HG02938 (cell line): ENCODE measurements around the gene AMBP.
"Not testable (repeated sequence)": the region's sequence is repeated elsewhere in the genome, so short reads cannot be mapped to it uniquely, and the experiment has no call there.

Experiments
- ATAC-seq: cut with Tn5 transposase; IDR thresholded peaks from one replicate; pipeline ENCODE4 v1.9.1; 2021; ENCODE audit warnings: mild to moderate bottlenecking, moderate library complexity; ENCODE audit not compliant: unreplicated experiment

AMBP gene

GRCh38 chr9:114092336-114092735 is 14.2 kb upstream of the AMBP start:
- ATAC-seq: no peak

DNA sequence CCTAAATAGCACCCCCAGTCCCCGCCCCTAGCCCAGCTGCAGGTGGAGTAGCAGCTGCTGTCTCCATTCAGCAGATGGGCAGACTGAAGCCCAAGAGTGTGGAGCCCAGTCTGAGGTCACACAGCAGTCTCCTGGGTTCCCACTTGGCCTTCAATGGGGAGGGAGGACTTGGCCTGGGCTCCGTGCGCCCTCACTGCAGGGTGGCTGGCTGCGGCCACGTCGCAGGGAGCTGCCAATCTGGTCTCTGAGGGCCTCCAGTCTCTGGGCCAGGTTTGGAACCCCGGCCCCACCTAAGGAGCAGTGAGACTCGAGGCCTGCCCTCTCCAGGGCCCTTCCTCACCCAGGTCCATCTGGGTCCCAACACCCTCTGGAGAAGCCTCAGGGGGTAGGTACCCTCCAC is 13.6 kb upstream of the AMBP start:
- ATAC-seq: no peak

GRCh38 chr9:114090798-114091197 is 12.7 kb upstream of the AMBP start:
- ATAC-seq: no peak

DNA sequence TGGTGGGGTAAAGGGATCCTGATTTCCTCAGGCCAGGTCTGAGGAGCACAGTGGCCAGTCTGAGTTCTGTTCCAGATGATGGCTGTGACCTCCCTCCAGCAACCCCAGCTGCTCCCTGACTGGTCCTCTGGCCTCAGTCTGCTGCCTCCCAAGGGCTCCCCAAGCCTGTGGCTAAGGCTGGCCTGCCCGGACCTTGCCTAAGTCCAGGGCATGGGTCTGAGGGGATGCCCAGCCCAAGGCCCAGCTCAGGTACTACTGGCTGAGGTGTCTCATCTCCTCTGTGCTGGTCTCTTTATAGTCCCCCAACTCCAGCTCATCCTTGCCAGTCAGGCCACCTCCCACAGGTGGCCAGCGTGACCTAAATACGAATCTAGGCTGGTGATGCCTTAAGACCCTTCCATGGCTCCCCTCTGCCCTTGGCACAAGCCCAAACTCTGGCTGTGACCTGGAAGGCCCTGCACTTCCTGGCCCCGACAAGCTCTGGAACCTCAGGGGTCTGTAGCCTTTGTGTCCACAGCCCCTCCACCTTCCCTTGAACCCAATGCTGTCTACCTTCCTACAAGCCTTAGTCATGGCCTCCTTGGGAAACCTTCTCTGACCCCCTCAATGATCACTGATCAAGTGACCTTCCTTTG is 11.2 kb upstream of the AMBP start:
- no peak for ATAC-seq

DNA sequence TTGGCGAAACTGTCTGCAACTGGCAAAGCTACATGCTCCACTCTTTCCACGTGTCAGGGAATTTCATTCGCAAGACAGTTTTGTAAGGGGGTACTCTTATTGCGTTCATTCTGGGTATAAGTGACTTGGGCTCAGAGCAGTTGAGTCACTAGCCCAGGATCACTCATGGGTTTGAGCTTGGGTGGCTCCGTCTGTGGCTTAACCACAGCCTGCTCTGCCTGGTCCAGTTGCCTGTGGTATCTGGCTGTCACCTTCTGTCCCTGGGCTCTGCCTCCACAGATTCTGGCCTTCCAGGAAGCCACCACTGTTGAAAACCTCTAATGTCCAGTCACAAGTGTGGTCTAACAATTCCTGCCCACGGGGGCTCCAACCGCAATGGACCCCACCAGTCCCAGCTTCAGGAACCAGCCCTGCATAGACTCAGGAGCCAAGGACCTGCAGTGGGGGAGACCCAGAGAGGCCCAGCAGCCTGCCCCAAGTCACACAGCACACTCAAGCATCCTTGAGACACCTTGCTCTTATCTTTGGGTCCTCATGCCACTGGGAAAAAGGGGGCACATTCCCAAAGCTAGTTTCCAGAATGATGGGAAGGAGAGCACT is 10.6 kb upstream of the AMBP start:
- ATAC-seq: no peak

DNA sequence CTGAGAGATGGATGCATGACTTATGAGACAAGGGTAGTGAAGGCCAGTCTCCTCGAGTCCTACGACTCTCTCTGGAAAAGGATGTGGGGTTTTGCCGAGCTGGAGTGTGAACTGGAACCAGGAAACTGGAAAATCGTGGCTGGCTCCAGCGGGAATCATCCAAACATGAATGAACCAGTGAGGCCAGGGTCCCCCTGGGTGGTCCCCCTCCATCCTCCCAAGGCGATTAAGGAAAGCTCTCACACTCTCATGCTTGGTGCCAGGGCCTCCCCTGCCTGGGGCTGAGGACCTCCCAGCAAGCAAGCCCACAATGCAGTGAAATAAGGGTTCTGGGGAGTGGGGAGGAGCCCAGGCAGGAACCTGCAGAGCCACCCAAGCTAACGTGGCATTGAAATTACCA is 9.6 kb upstream of the AMBP start:
- no peak for ATAC-seq

DNA sequence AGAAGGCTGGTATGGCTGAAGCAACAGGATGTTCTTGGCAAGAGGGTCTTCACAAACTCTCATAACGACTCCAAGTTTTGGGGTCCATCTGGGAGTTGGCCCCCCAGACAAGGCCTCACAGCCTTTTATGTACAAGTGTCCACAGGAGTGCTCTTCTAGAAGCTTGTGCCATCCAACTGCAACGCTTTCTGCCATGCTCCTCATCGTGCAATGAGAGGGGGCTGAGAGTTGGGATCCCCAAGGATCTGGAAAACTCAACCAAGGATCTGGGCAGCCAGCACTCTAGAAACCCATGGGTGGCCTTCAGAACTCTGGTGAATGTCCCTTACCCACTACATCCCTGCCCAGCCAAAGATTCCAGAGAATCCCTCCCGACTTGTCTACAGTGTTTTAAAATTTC is 8.5 kb upstream of the AMBP start:
- no peak for ATAC-seq

GRCh38 chr9:114086009-114086408 is 7.9 kb upstream of the AMBP start:
- ATAC-seq: no peak

DNA sequence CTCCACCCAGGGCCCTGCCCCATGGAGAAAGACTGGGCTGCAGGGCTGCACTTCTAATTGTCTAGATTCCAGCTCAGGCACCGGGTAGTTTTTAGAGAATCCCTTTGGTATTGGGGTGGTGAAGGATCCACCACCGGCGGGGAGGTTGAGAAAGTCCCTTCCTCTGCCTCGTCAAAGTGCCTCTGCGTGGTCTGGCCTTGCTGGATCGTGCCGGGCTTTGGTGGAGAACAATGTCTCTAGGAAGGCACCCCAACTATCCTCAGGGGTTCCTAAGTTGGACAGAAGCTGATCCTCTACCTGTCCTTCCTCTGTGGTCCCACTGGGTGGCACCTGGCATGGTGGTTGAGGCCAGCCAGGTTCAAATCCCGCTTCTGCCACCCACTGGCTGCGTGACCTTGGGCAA is 7.3 kb upstream of the AMBP start:
- ATAC-seq: no peak

DNA sequence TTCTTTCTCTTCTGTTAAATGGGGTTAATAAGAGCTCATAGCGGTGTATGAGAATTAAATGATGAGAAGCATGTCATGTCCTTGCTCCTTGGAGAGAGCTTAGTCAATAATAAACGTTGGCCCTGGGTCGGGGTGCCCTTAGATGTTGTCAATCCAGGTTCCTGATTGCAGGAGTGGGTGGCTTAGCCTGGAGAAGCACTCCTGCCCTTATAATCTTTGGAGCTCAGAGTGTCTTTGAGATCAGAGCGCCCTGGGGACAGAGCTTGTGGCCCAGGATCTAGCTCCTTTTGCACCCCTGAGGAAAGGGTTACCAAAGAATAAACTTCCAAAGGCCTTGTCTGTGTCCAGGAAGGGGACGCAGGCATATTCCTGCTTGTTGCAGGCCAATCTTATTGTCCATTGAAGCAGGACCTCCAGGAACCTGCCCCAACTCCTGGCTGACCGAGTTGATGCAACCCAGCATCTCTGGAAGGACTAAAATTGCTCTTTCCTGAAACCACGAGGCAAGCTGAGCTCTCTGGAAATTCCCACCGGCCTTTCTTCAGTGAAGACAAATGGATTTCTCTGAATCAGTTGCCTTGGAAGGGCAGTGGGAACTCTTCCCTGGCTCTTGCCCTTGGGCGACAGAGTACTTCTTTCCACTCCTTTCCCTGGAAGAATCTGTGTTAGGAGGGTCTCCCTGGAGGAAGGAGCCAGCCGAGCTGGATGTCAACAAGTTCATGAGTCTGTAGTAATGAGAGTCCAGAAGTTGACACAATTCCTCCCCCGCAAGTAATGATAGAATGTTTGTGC is 6.4 kb upstream of the AMBP start:
- ATAC-seq: no peak

DNA sequence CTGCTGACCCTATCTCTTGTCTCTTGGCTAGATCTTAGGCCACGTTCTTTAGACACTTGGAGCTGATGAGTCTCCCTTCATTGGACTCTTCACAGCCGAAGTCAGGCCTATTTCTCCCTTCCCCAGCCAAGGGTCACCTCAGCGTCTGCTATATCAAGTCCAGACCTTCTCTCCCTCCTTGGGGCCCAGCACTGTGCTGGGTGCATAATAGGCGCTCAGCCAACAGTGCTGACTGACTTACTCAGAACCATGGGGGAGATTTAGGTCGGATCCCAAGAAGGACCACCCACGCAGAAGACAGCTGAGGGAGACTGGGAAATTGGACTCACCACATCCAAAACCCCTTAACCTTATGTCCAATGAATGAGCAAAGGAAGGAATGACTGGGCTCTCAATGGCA is 5.6 kb upstream of the AMBP start:
- ATAC-seq: no peak

GRCh38 chr9:114082763-114083412 is 4.8 kb upstream of the AMBP start:
- not testable (repeated sequence) for ATAC-seq

DNA sequence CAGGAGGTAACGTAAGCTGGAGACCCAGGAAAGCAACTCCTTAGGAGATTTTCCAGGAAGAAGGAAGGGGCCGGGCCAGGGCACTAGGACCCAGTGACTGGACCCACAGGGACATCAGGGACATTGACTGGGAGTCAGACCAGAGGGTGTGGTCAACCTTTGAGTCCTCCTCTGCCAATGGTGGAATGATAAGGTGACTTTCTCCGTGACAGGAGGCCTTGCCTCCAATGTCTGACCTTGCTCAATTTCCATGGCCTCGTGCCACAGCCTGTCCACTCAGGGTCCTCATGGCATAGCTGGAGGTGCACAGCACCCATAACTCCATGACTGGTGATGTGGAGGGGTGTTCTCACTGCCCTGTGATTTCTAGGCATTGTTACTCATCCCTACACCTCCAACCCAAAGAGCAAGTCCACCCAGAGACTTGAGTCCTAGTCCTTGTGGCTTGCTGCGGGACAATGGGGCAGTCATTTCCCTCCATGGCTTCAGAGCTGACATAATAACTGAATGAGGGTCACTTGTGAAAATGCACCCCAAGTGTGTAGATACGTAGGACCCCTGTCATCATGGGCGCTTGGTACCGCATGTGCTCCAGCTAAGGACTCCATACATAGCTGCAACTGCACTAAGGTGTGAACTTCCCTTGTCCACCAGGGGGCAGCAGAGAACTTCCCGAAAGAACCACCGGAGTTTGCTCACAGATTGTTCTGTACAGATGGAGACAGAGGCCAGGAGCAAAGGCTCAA is 4.1 kb upstream of the AMBP start:
- peak; percentile 67 for ATAC-seq

DNA sequence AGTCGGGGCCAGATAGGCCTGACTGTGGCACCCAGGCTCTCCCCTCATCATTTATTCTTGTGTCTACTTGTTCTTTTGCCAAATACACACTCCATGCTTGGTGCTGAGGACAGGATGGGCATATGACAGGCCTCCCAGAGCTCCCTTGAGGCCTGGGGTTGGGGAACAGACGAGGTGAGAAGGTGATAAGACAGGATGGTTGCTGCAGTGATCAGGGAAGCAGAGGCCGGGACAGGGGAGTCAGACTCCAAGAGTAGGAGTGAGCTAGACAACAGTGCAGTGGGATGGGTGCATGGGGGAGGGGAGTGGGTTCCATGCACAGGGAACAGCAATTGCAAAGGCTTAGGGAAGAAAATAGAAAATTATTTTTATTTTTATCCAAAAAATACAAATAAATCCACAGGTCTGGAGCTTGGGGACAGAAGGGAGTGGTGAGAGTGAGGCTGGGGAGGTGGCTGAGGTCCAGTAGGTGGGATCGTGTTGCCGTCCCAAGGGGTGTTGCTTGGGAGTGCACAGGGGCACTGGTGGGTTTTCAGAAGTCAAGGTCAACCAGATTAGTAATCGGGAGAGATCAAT is 3.4 kb upstream of the AMBP start:
- no peak for ATAC-seq

- no peak for ATAC-seq
Observed at GRCh38 chr9:114080773-114081440, 2.8 kb upstream of the AMBP start.

GRCh38 chr9:114080195-114080772 is 2.2 kb upstream of the AMBP start:
- ATAC-seq: no peak

- ATAC-seq: no peak
Observed at GRCh38 chr9:114078781-114079156, 669 bp upstream of the AMBP start.

GRCh38 chr9:114077162-114077837 is 800 bp downstream of the AMBP start:
- ATAC-seq: no peak
